Immature natural killer cell (primary cell): ENCODE data around the gene FBN2. TPM values are rescaled to one million over a fixed set of nuclear protein-coding genes. Genes with fewer than 3 reads are reported as not detected.

ENCODE experiments used
- DNase-seq, 3 donors: peaks; one replicate each; pipeline ENCODE4 v3.0.0; 2022; ENCODE audit warnings: mixed read lengths in 1 of 3
- H3K27ac Mint-ChIP-seq, 6 donors: one replicate each; pipeline ENCODE4 v1.8.0; 2020; ENCODE audit warnings: mixed read lengths in 6 of 6, mild to moderate bottlenecking in 5 of 6, inconsistent platforms in 4 of 6, moderate library complexity in 3 of 6
- H3K27me3 Mint-ChIP-seq, 3 donors: one replicate each; pipeline ENCODE4 v1.8.0; 2020 to 2021; ENCODE audit warnings: low read depth in 3 of 3, mild to moderate bottlenecking in 3 of 3, mixed read lengths in 3 of 3, moderate library complexity in 3 of 3, inconsistent platforms in 1 of 3
- H3K36me3 Mint-ChIP-seq, 3 donors: one replicate each; pipeline ENCODE4 v1.8.0; 2020; ENCODE audit warnings: mixed read lengths in 3 of 3, inconsistent platforms in 2 of 3, mild to moderate bottlenecking in 2 of 3
- H3K4me1 Mint-ChIP-seq, 2 donors: one replicate each; pipeline ENCODE4 v1.8.0; 2020; ENCODE audit warnings: inconsistent platforms in 2 of 2, mild to moderate bottlenecking in 2 of 2, mixed read lengths in 2 of 2, moderate library complexity in 1 of 2
- H3K4me3 Mint-ChIP-seq, 5 donors: one replicate each; pipeline ENCODE4 v1.8.0; 2020; ENCODE audit warnings: mild to moderate bottlenecking in 5 of 5, mixed read lengths in 5 of 5, inconsistent platforms in 3 of 5, moderate library complexity in 3 of 5
- H3K9me3 Mint-ChIP-seq, 6 donors: one replicate each; pipeline ENCODE4 v1.8.0; 2020; ENCODE audit warnings: mild to moderate bottlenecking in 6 of 6, mixed read lengths in 6 of 6, inconsistent platforms in 4 of 6, moderate library complexity in 3 of 6
- polyA plus RNA-seq, 3 donors: library from polyadenylated mRNA; unstranded; fragments of 300-500 nt; fragmentation: Illumina TruSeq; gene quantifications; one replicate each; pipeline ENCODE4 v1.2.3, GENCODE V29; 2021

FBN2 gene
- polyA plus RNA-seq, 3 donors from 2014 or later, result not detected

- Mint-ChIP-seq H3K27me3 (no peaks in the 10 kb centered on the region), H3K36me3 (no peaks in the 10 kb centered on the region), H3K4me1 (no peaks in the 10 kb centered on the region), H3K27ac (no peak overlapping the region), H3K9me3 (peaks cover 0 to 19% (median 8%) of the 10 kb centered on the region in 6 donors), H3K4me3 (no peak overlapping the region)
- DNase-seq, result no peak
Observed at GRCh38 chr5:128384068-128384467, 154.0 kb downstream of the FBN2 start.

GRCh38 chr5:128380337-128380736 is 157.7 kb downstream of the FBN2 start:
- Mint-ChIP-seq H3K9me3 (peaks cover 0 to 9% (median 3%) of the 10 kb centered on the region in 6 donors), H3K27me3 (no peaks in the 10 kb centered on the region), H3K4me3 (no peak overlapping the region), H3K27ac (no peak overlapping the region), H3K4me1 (no peaks in the 10 kb centered on the region), H3K36me3 (no peaks in the 10 kb centered on the region)
- no peak for DNase-seq

- no peaks in the 10 kb centered on the region for H3K36me3 Mint-ChIP-seq
- no peak for DNase-seq
- H3K27ac Mint-ChIP-seq, result no peak overlapping the region
- H3K4me1 Mint-ChIP-seq, result no peaks in the 10 kb centered on the region
- peaks cover 0 to 9% (median 2%) of the 10 kb centered on the region in 6 donors for H3K9me3 Mint-ChIP-seq
- H3K4me3 Mint-ChIP-seq, result no peak overlapping the region
- H3K27me3 Mint-ChIP-seq, result no peaks in the 10 kb centered on the region
Observed at GRCh38 chr5:128378632-128379031, 159.4 kb downstream of the FBN2 start.

GRCh38 chr5:128378196-128378595 is 159.8 kb downstream of the FBN2 start:
- Mint-ChIP-seq H3K9me3 (peaks cover 0 to 9% (median 2%) of the 10 kb centered on the region in 6 donors), H3K27ac (no peak overlapping the region), H3K4me3 (no peak overlapping the region), H3K27me3 (no peaks in the 10 kb centered on the region), H3K4me1 (no peaks in the 10 kb centered on the region), H3K36me3 (no peaks in the 10 kb centered on the region)
- no peak for DNase-seq

GRCh38 chr5:128376577-128376976 is 161.5 kb downstream of the FBN2 start:
- Mint-ChIP-seq H3K36me3 (no peaks in the 10 kb centered on the region), H3K27ac (no peak overlapping the region), H3K9me3 (peaks cover 0 to 4% (median 1%) of the 10 kb centered on the region in 6 donors), H3K4me3 (no peak overlapping the region), H3K27me3 (no peaks in the 10 kb centered on the region), H3K4me1 (no peaks in the 10 kb centered on the region)
- no peak for DNase-seq

- H3K9me3 Mint-ChIP-seq, result peaks cover 0 to 3% (median under 1%) of the 10 kb centered on the region in 6 donors
- no peak for DNase-seq
- H3K27ac Mint-ChIP-seq, result no peak overlapping the region
- no peaks in the 10 kb centered on the region for H3K36me3 Mint-ChIP-seq
- no peak overlapping the region for H3K4me3 Mint-ChIP-seq
- no peaks in the 10 kb centered on the region for H3K4me1 Mint-ChIP-seq
- H3K27me3 Mint-ChIP-seq, result no peaks in the 10 kb centered on the region
Observed at GRCh38 chr5:128366147-128366546, 171.9 kb downstream of the FBN2 start.

GRCh38 chr5:128362370-128362769 is 175.7 kb downstream of the FBN2 start:
- peaks cover 0 to 2% (median 0%) of the 10 kb centered on the region in 6 donors for H3K9me3 Mint-ChIP-seq
- H3K27ac Mint-ChIP-seq, result no peak overlapping the region
- H3K4me1 Mint-ChIP-seq, result no peaks in the 10 kb centered on the region
- H3K36me3 Mint-ChIP-seq, result no peaks in the 10 kb centered on the region
- no peaks in the 10 kb centered on the region for H3K27me3 Mint-ChIP-seq
- no peak for DNase-seq
- no peak overlapping the region for H3K4me3 Mint-ChIP-seq

- no peaks in the 10 kb centered on the region for H3K36me3 Mint-ChIP-seq
- no peak for DNase-seq
- no peaks in the 10 kb centered on the region for H3K27me3 Mint-ChIP-seq
- no peaks in the 10 kb centered on the region for H3K4me1 Mint-ChIP-seq
- H3K27ac Mint-ChIP-seq, result no peak overlapping the region
- peaks cover 0 to 10% (median 0%) of the 10 kb centered on the region in 6 donors for H3K9me3 Mint-ChIP-seq
- no peak overlapping the region for H3K4me3 Mint-ChIP-seq
Observed at GRCh38 chr5:128358826-128359225, 179.2 kb downstream of the FBN2 start.

GRCh38 chr5:128357226-128357625 is 180.8 kb downstream of the FBN2 start:
- H3K9me3 Mint-ChIP-seq, result peaks cover 0 to 10% (median 0%) of the 10 kb centered on the region in 6 donors
- H3K27me3 Mint-ChIP-seq, result no peaks in the 10 kb centered on the region
- H3K36me3 Mint-ChIP-seq, result no peaks in the 10 kb centered on the region
- DNase-seq, result no peak
- H3K4me1 Mint-ChIP-seq, result no peaks in the 10 kb centered on the region
- H3K27ac Mint-ChIP-seq, result no peak overlapping the region
- no peak overlapping the region for H3K4me3 Mint-ChIP-seq

GRCh38 chr5:128355961-128356360 is 182.1 kb downstream of the FBN2 start:
- H3K27ac Mint-ChIP-seq, result no peak overlapping the region
- no peaks in the 10 kb centered on the region for H3K36me3 Mint-ChIP-seq
- H3K4me3 Mint-ChIP-seq, result no peak overlapping the region
- DNase-seq, result no peak
- H3K9me3 Mint-ChIP-seq, result peaks cover 0 to 10% (median 0%) of the 10 kb centered on the region in 6 donors
- H3K27me3 Mint-ChIP-seq, result no peaks in the 10 kb centered on the region
- no peaks in the 10 kb centered on the region for H3K4me1 Mint-ChIP-seq

- peaks cover 0 to 10% (median 0%) of the 10 kb centered on the region in 6 donors for H3K9me3 Mint-ChIP-seq
- no peak overlapping the region for H3K27ac Mint-ChIP-seq
- no peaks in the 10 kb centered on the region for H3K36me3 Mint-ChIP-seq
- no peaks in the 10 kb centered on the region for H3K4me1 Mint-ChIP-seq
- no peak overlapping the region for H3K4me3 Mint-ChIP-seq
- DNase-seq, result no peak
- no peaks in the 10 kb centered on the region for H3K27me3 Mint-ChIP-seq
Observed at GRCh38 chr5:128353441-128354107, 184.5 kb downstream of the FBN2 start.

- no peaks in the 10 kb centered on the region for H3K4me1 Mint-ChIP-seq
- peaks cover 0 to 3% (median 0%) of the 10 kb centered on the region in 6 donors for H3K9me3 Mint-ChIP-seq
- no peak overlapping the region for H3K4me3 Mint-ChIP-seq
- H3K36me3 Mint-ChIP-seq, result no peaks in the 10 kb centered on the region
- H3K27ac Mint-ChIP-seq, result no peak overlapping the region
- H3K27me3 Mint-ChIP-seq, result no peaks in the 10 kb centered on the region
- no peak for DNase-seq
Observed at GRCh38 chr5:128350705-128351104, 187.3 kb downstream of the FBN2 start.

GRCh38 chr5:128349044-128349858 is 188.8 kb downstream of the FBN2 start:
- Mint-ChIP-seq H3K4me3 (no peak overlapping the region), H3K4me1 (no peaks in the 10 kb centered on the region), H3K27ac (no peak overlapping the region), H3K36me3 (no peaks in the 10 kb centered on the region), H3K27me3 (no peaks in the 10 kb centered on the region), H3K9me3 (peaks cover 0 to 3% (median 0%) of the 10 kb centered on the region in 6 donors)
- DNase-seq, result no peak

- no peak for DNase-seq
- Mint-ChIP-seq H3K4me1 (no peaks in the 10 kb centered on the region), H3K27me3 (peaks cover 0 to 3% (median 0%) of the 10 kb centered on the region in 3 donors), H3K4me3 (no peak overlapping the region), H3K36me3 (no peaks in the 10 kb centered on the region), H3K9me3 (peaks cover 2 to 12% (median 5%) of the 10 kb centered on the region in 6 donors), H3K27ac (no peak overlapping the region)
Observed at GRCh38 chr5:128346038-128346437, 192.0 kb downstream of the FBN2 start.
